A549 treated with Hydrocortisone at 1 μM for 4 hours (cell line): ENCODE measurements around the gene SRCAP. TPM values are rescaled to one million over a fixed set of nuclear protein-coding genes. Genes with fewer than 3 reads are reported as not detected.

Source experiments
- total RNA-seq: library from RNA; stranded (reverse); fragments of 200-300 nt; extraction: Qiagen RNA extraction; gene quantifications from 5 replicates; pipeline ENCODE4 v1.2.3, GENCODE V29; 2022

SRCAP gene
- 12.3 to 22.3 TPM (median 21.9 TPM) in 5 replicates for total RNA-seq

DNA sequence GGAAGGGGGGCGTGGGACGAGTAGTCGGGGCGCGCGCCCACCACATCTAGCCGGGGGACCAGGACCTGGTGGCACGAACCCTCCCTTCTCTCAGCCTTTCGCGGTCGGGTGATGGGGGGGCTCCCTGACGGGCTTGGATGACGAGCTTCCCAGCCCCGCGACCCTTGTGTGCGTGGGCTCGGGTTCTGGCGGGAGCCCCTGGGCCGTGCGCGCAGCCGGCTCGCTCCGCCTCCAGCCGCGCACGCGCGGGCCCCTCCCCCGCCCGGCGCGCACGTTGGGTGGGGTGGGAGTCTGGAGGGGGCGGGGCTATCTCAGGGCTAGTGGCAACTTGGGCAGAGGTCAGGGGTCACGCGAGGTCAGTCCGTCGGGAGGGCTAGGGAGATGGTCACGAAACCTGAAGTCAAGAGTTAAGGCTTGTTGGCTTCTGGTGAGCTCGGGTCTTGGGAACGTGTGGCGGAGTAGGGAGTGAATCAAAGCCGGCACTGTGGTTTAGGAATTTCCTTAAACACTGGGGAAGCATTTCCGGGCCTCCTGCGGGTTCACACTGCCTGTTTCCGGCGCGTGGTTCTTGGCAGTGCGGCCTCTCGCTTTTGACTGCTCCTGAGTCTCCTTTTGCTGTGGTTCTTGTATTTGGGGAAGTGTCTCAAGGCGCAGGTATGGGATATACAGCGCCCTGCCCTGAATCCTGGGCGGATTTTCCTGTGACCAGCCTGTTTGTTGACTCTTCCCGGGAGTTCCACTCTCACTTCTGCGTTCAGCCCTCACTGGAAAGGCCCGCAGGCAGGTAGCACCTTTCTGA lies at the start of gene SRCAP:
SRCAP (plus strand) TSS at position 356 of the 799 bp plus-strand sequence. CDS start 1,654 bp downstream, outside the sequence.

GRCh38 chr16:30650369-30651123 lies 48.4 kb upstream of the SRCAP start, which contains the start of gene PRR14:
PRR14 (plus strand) TSS chr16:30650960; CDS start chr16:30651646, 686 bp downstream.

GRCh38 chr16:30657866-30658730 lies 40.9 kb upstream of the SRCAP start, which contains the start of gene FBRS:
FBRS (plus strand) TSS chr16:30658431; CDS start chr16:30659519, 1,088 bp downstream.

DNA sequence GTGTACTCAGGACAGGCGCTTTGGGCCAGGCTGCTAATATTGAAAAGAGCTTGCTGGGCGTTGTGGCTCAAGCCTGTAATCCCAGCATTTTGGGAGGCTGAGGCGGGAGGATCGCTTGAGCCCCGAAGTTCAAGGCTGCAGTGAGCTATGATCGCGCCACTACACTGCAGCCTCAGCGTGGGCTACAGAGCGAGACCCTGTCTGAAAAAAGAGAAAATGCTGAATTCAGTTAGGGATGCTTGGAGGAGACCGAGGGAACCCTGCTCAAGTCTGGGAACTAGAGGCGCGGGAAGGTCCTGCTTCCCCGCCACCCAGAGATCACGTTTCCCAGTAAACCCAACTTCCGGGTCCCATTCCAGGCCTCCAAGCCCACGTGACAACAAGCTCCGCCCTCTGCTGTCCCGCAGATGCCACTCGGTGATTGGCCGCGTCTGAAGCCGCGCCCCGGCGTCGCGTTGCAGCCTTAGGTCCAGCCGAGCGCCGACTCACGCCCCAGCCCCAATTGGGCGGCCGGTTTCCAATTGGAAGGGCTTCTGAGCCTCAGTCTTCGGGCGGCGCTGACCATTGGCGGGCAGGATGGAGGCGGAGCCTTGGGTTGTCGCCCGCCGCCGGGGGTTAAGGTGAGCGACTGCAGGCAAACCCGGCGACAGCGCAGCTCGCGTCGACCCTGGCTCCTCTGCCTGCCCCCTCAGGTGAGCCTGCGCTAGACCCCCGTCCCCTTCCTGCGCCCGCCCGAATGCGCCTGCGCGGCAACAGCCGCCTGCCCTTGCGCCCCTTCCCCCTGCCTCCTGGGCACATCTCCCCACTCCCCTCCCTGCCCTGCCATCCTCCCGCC lies 49.0 kb downstream of the SRCAP start, which contains the start of gene PHKG2:
PHKG2 (plus strand) TSS at position 627 of the 835 bp plus-strand sequence. CDS start 396 bp downstream, outside the sequence.

GRCh38 chr16:30761928-30762902 lies 63.2 kb downstream of the SRCAP start, which contains the start of the genes CFAP119 and RNF40:
CFAP119 (minus strand) TSS chr16:30762062; CDS start chr16:30761748, 314 bp downstream.
RNF40 (plus strand) TSS chr16:30762322; CDS start chr16:30762546, 224 bp downstream.

GRCh38 chr16:30786936-30787612 lies 88.1 kb downstream of the SRCAP start, which contains the start of gene ZNF629:
ZNF629 (minus strand) TSS chr16:30787205; CDS start chr16:30784482, 2,723 bp downstream.

Other genes with a start within 250 kb of the SRCAP start
- gene ITGAL, start 226.4 kb upstream of the SRCAP start, total RNA-seq, result 0.03 to 0.18 TPM (median 0.09 TPM) in 5 replicates
- gene ZNF768, start 172.6 kb upstream of the SRCAP start, total RNA-seq, result 43.1 to 47.3 TPM (median 44.9 TPM) in 5 replicates
- gene ZNF747, start 164.3 kb upstream of the SRCAP start, total RNA-seq, result 4.0 to 5.0 TPM (median 4.5 TPM) in 5 replicates
- gene ZNF764, start 140.8 kb upstream of the SRCAP start, total RNA-seq, result 5.1 to 6.1 TPM (median 5.6 TPM) in 5 replicates
- gene ZNF688, start 127.5 kb upstream of the SRCAP start, total RNA-seq, result 5.9 to 6.7 TPM (median 6.1 TPM) in 5 replicates
- not detected in 5 replicates for gene ZNF785, start 113.5 kb upstream of the SRCAP start, total RNA-seq
- gene ZNF689, start 88.8 kb upstream of the SRCAP start, total RNA-seq, result 7.5 to 9.3 TPM (median 8.4 TPM) in 5 replicates
- 19.7 to 26.6 TPM (median 24.4 TPM) in 5 replicates for gene PRR14, start 48.2 kb upstream of the SRCAP start, total RNA-seq
- gene FBRS, start 40.7 kb upstream of the SRCAP start, total RNA-seq, result 35.0 to 40.4 TPM (median 39.7 TPM) in 5 replicates
- gene PHKG2, start 49.3 kb downstream of the SRCAP start, total RNA-seq, result 21.9 to 27.8 TPM (median 25.2 TPM) in 5 replicates
- 5.2 to 9.2 TPM (median 8.2 TPM) in 5 replicates for gene CFAP119, start 62.9 kb downstream of the SRCAP start, total RNA-seq
- 77.1 to 81.7 TPM (median 80.2 TPM) in 5 replicates for gene RNF40, start 63.2 kb downstream of the SRCAP start, total RNA-seq
- 16.2 to 21.3 TPM (median 17.3 TPM) in 5 replicates for gene ZNF629, start 88.0 kb downstream of the SRCAP start, total RNA-seq
- 23.6 to 42.5 TPM (median 40.9 TPM) in 5 replicates for gene BCL7C, start 194.9 kb downstream of the SRCAP start, total RNA-seq
- 0.16 to 0.32 TPM (median 0.18 TPM) in 5 replicates for gene CTF1, start 197.4 kb downstream of the SRCAP start, total RNA-seq
- gene FBXL19, start 224.4 kb downstream of the SRCAP start, total RNA-seq, result 14.1 to 19.7 TPM (median 18.0 TPM) in 5 replicates
- gene ORAI3, start 249.9 kb downstream of the SRCAP start, total RNA-seq, result 9.0 to 14.5 TPM (median 12.1 TPM) in 5 replicates